Fibroblast of lung (primary cell): Measurements from ENCODE around the gene VAV2.

Experiments
- EZH2 ChIP-seq: IDR thresholded peaks from 2 replicates; pipeline ENCODE4 v1.5.1; 2012; ENCODE audit warnings: low read length, control low read depth, mild to moderate bottlenecking; ENCODE audit errors: missing control alignments
- TF ChIP-seq, protein P1 (sequence below), 2 donors: IDR thresholded peaks in 1 of 2; conservative IDR thresholded peaks in 1 of 2; 1 replicate in 1 of 2; 2 replicates in 1 of 2; pipeline ENCODE4 v1.5.1; 2011 to 2012; ENCODE audit warnings: low read length in 2 of 2, control low read depth in 1 of 2, inconsistent platforms in 1 of 2, low read depth in 1 of 2, mild to moderate bottlenecking in 1 of 2

DNA sequence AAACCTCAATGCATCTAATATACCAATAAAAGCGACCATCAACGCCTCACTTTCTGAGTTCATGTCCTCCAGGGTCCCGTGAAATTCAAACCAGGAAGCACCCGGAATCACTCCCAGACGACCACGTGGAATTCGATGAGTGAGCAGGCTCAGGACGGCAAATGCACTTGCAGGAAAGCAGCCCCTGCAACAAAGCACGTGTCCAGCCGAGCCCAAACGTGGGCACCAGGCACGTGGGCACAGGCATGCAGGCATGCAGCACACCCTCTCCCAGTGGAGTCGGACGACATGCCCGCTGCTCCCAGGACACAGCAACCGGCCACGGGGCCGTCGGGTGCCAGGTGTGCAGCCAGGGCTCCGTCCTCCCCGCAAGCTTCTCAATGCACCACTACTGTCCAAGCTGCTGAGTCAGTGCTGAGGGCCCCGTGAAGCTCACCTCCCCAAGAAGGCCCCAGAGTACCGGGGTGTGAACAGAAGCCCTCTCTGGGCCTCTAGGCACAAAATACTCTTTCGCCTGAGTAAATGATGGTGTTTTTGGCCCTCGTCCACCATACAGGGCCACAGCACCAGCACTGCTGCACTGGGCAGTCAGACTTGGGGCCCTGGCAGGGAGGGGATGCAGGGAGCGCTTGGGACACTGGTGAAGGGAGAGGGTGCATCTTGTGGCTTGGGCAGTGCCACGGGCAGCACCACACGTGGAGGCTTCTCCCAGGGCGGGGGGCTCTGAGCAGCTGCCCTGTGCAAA lies 87.6 kb downstream of the VAV2 start:
- TF ChIP-seq, protein P1, sequence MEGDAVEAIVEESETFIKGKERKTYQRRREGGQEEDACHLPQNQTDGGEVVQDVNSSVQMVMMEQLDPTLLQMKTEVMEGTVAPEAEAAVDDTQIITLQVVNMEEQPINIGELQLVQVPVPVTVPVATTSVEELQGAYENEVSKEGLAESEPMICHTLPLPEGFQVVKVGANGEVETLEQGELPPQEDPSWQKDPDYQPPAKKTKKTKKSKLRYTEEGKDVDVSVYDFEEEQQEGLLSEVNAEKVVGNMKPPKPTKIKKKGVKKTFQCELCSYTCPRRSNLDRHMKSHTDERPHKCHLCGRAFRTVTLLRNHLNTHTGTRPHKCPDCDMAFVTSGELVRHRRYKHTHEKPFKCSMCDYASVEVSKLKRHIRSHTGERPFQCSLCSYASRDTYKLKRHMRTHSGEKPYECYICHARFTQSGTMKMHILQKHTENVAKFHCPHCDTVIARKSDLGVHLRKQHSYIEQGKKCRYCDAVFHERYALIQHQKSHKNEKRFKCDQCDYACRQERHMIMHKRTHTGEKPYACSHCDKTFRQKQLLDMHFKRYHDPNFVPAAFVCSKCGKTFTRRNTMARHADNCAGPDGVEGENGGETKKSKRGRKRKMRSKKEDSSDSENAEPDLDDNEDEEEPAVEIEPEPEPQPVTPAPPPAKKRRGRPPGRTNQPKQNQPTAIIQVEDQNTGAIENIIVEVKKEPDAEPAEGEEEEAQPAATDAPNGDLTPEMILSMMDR (conservative IDR thresholded peaks at IDR 0.05 in 1 of 2, IDR thresholded peaks at IDR 0.05 in 1 of 2; ENCODE audit: low read depth in 1 of 2, low read length in 2 of 2): no peak
- TF ChIP-seq EZH2: no peak
